ENCODE measurements around the gene AJAP1.

AJAP1 gene

GRCh38 chr1:4696161-4696745 is 41.8 kb downstream of the AJAP1 start:
- H3K4me1 ChIP-seq (ENCODE audit: low read length): no peaks in the 10 kb centered on the region
- H3K9ac ChIP-seq (ENCODE audit: low read length): no peak overlapping the region
- H3K79me2 ChIP-seq (ENCODE audit: low read length): no peaks in the 10 kb centered on the region
- no peaks in the 10 kb centered on the region for H3K9me3 ChIP-seq (ENCODE audit: insufficient read depth, low read length)
- H2AFZ ChIP-seq (ENCODE audit: low read depth, low read length): no peak overlapping the region
- no peaks in the 10 kb centered on the region for H3K27me3 ChIP-seq (ENCODE audit: low read depth, low read length)
- no peak overlapping the region for H3K4me3 ChIP-seq (ENCODE audit: low read length)
- H3K36me3 ChIP-seq (replicated peaks; ENCODE audit: low read depth, low read length): no peaks in the 10 kb centered on the region
- H3K4me2 ChIP-seq (ENCODE audit: low read length): no peak overlapping the region
- no peak overlapping the region for H3K27ac ChIP-seq (ENCODE audit: low read length)
- no peaks in the 10 kb centered on the region for H4K20me1 ChIP-seq (ENCODE audit: insufficient read depth, low read length)
- TF ChIP-seq EZH2phosphoT487 (IDR thresholded peaks at IDR 0.05; ENCODE audit: low read depth) (no peak), CTCF (IDR thresholded peaks at IDR 0.05; ENCODE audit: low read depth, low read length) (no peak)

GRCh38 chr1:4696753-4697152 is 42.3 kb downstream of the AJAP1 start:
- Histone ChIP-seq H3K27me3 (ENCODE audit: low read depth, low read length) (no peaks in the 10 kb centered on the region), H2AFZ (ENCODE audit: low read depth, low read length) (no peak overlapping the region), H3K4me2 (ENCODE audit: low read length) (no peak overlapping the region), H3K79me2 (ENCODE audit: low read length) (no peaks in the 10 kb centered on the region), H3K9me3 (ENCODE audit: insufficient read depth, low read length) (no peaks in the 10 kb centered on the region), H3K4me1 (ENCODE audit: low read length) (no peaks in the 10 kb centered on the region), H3K27ac (ENCODE audit: low read length) (no peak overlapping the region), H4K20me1 (ENCODE audit: insufficient read depth, low read length) (no peaks in the 10 kb centered on the region), H3K36me3 (replicated peaks; ENCODE audit: low read depth, low read length) (no peaks in the 10 kb centered on the region), H3K4me3 (ENCODE audit: low read length) (no peak overlapping the region), H3K9ac (ENCODE audit: low read length) (no peak overlapping the region)
- no peak for TF ChIP-seq EZH2phosphoT487 (IDR thresholded peaks at IDR 0.05; ENCODE audit: low read depth)
- TF ChIP-seq CTCF (IDR thresholded peaks at IDR 0.05; ENCODE audit: low read depth, low read length): no peak

DNA sequence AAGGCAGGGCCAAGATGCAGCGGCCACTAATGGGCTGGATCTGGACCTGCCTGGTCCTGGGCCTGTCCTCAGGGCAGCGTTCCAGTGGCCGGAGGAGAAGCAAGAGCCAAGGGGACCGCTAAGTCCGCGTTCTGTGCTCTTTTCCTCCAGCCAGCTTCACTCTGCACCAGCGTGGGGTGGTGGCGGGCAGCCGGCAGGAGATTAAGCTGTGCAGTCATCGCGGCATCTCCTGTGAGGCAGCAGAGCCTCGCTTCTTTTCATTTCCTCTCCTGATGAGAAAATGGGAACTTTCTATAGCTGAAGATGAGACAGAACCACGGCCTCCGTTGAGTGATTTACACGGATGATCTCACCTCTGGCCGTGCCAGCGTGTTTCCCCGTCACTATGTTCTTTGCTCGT is 43.4 kb downstream of the AJAP1 start:
- Histone ChIP-seq H3K36me3 (replicated peaks; ENCODE audit: low read depth, low read length) (no peaks in the 10 kb centered on the region), H3K79me2 (ENCODE audit: low read length) (no peaks in the 10 kb centered on the region), H3K9me3 (ENCODE audit: insufficient read depth, low read length) (no peaks in the 10 kb centered on the region), H3K4me3 (ENCODE audit: low read length) (no peak overlapping the region), H3K4me1 (ENCODE audit: low read length) (no peaks in the 10 kb centered on the region), H3K27ac (ENCODE audit: low read length) (no peak overlapping the region), H3K9ac (ENCODE audit: low read length) (no peak overlapping the region), H4K20me1 (ENCODE audit: insufficient read depth, low read length) (no peaks in the 10 kb centered on the region), H2AFZ (ENCODE audit: low read depth, low read length) (no peak overlapping the region), H3K4me2 (ENCODE audit: low read length) (no peak overlapping the region), H3K27me3 (ENCODE audit: low read depth, low read length) (no peaks in the 10 kb centered on the region)
- TF ChIP-seq CTCF (IDR thresholded peaks at IDR 0.05; ENCODE audit: low read depth, low read length): no peak
- no peak for TF ChIP-seq EZH2phosphoT487 (IDR thresholded peaks at IDR 0.05; ENCODE audit: low read depth)

DNA sequence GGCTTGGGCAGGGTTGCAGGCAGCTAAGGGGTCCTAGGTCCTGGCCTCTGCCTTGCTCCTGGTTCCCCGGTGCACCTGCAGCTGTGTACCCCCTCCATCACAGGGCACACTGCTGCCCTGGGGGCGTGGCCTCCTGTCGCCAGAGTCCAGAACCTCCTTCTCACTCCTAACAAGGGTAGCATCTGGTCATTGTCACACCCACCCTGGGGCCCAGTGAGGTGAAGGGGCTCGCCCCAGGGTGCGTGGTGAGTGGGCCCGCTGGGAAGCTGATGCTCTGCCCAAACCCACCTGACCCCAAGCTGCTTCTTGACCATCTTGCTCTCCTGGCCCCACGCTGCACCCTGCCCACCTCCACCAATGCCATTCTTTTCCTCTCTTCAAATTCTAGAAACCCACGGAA is 44.5 kb downstream of the AJAP1 start:
- no peaks in the 10 kb centered on the region for H4K20me1 ChIP-seq (ENCODE audit: insufficient read depth, low read length)
- TF ChIP-seq CTCF (IDR thresholded peaks at IDR 0.05; ENCODE audit: low read depth, low read length) (no peak), EZH2phosphoT487 (IDR thresholded peaks at IDR 0.05; ENCODE audit: low read depth) (no peak)
- no peak overlapping the region for H3K4me3 ChIP-seq (ENCODE audit: low read length)
- H3K9me3 ChIP-seq (ENCODE audit: insufficient read depth, low read length): no peaks in the 10 kb centered on the region
- H3K9ac ChIP-seq (ENCODE audit: low read length): no peak overlapping the region
- no peak overlapping the region for H3K4me2 ChIP-seq (ENCODE audit: low read length)
- H3K36me3 ChIP-seq (replicated peaks; ENCODE audit: low read depth, low read length): no peaks in the 10 kb centered on the region
- no peaks in the 10 kb centered on the region for H3K4me1 ChIP-seq (ENCODE audit: low read length)
- H3K27ac ChIP-seq (ENCODE audit: low read length): no peak overlapping the region
- no peak overlapping the region for H2AFZ ChIP-seq (ENCODE audit: low read depth, low read length)
- H3K79me2 ChIP-seq (ENCODE audit: low read length): no peaks in the 10 kb centered on the region
- no peaks in the 10 kb centered on the region for H3K27me3 ChIP-seq (ENCODE audit: low read depth, low read length)

Measured in OCI-LY3 (cell line).